PFSK-1 (cell line): ENCODE results near the gene COL2A1.

ENCODE experiments used
- FOXP2 ChIP-seq: optimal IDR thresholded peaks from 2 replicates; pipeline ENCODE3; 2011; ENCODE audit warnings: borderline replicate concordance, control low read depth, inconsistent platforms; ENCODE audit not compliant: insufficient read depth; ENCODE audit errors: extremely low read length, extremely low read depth
- POLR2AphosphoS5 ChIP-seq: IDR thresholded peaks from 2 replicates; pipeline ENCODE4 v1.6.1; 2012; ENCODE audit warnings: low read depth, mild to moderate bottlenecking, control low read depth, low read length, moderate library complexity
- SIN3A ChIP-seq: IDR thresholded peaks from 2 replicates; pipeline ENCODE4 v1.6.1; 2012; ENCODE audit warnings: mild to moderate bottlenecking, low read length, moderate library complexity, borderline replicate concordance; ENCODE audit not compliant: insufficient read depth
- TAF1 ChIP-seq: IDR thresholded peaks from 2 replicates; pipeline ENCODE4 v1.6.1; 2012; ENCODE audit warnings: low read length, control low read depth, borderline replicate concordance; ENCODE audit not compliant: insufficient read depth
- TF ChIP-seq, protein P1 (sequence below), 2 experiments: IDR thresholded peaks; 2 replicates each; pipeline versions ENCODE4 v1.6.1 to v1.8.0; 2011 to 2012; ENCODE audit warnings: low read depth in 2 of 2, low read length in 2 of 2, control low read depth in 1 of 2, inconsistent platforms in 1 of 2, mild to moderate bottlenecking in 1 of 2, moderate library complexity in 1 of 2; ENCODE audit not compliant: insufficient read depth in 1 of 2

Gene COL2A1

DNA sequence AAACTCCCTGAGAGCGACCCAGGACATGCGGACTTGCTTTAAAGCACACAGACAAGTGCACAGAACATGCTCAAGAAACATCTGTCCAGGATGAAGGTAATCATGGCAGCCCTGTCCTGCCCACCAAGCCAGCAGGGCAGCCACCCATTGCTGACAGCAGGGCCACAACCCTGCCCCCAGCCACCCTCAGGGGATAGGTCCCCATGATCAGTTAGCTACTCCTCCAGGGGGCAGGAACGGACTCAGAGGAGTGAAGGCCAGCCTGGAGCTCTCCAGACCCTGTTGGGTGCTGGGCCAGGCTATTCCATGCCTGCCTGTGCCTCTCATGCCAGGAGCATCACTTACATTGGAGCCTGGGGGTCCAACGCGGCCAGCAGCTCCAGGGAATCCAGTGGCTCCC, 25.1 kb downstream of the COL2A1 start:
- TF ChIP-seq, protein P1, sequence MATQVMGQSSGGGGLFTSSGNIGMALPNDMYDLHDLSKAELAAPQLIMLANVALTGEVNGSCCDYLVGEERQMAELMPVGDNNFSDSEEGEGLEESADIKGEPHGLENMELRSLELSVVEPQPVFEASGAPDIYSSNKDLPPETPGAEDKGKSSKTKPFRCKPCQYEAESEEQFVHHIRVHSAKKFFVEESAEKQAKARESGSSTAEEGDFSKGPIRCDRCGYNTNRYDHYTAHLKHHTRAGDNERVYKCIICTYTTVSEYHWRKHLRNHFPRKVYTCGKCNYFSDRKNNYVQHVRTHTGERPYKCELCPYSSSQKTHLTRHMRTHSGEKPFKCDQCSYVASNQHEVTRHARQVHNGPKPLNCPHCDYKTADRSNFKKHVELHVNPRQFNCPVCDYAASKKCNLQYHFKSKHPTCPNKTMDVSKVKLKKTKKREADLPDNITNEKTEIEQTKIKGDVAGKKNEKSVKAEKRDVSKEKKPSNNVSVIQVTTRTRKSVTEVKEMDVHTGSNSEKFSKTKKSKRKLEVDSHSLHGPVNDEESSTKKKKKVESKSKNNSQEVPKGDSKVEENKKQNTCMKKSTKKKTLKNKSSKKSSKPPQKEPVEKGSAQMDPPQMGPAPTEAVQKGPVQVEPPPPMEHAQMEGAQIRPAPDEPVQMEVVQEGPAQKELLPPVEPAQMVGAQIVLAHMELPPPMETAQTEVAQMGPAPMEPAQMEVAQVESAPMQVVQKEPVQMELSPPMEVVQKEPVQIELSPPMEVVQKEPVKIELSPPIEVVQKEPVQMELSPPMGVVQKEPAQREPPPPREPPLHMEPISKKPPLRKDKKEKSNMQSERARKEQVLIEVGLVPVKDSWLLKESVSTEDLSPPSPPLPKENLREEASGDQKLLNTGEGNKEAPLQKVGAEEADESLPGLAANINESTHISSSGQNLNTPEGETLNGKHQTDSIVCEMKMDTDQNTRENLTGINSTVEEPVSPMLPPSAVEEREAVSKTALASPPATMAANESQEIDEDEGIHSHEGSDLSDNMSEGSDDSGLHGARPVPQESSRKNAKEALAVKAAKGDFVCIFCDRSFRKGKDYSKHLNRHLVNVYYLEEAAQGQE (IDR thresholded peaks at IDR 0.05; ENCODE audit: insufficient read depth in 1 of 2, low read depth in 2 of 2, low read length in 2 of 2), result no peak
- TF ChIP-seq FOXP2 (no peak), POLR2AphosphoS5 (no peak), TAF1 (no peak), SIN3A (no peak)

GRCh38 chr12:47978598-47978873, 25.7 kb downstream of the COL2A1 start:
- TF ChIP-seq, protein P1 (IDR thresholded peaks at IDR 0.05; ENCODE audit: insufficient read depth in 1 of 2, low read depth in 2 of 2, low read length in 2 of 2), result no peak
- TF ChIP-seq FOXP2, result no peak
- TF ChIP-seq TAF1, result no peak
- no peak for TF ChIP-seq POLR2AphosphoS5
- TF ChIP-seq SIN3A, result no peak

DNA sequence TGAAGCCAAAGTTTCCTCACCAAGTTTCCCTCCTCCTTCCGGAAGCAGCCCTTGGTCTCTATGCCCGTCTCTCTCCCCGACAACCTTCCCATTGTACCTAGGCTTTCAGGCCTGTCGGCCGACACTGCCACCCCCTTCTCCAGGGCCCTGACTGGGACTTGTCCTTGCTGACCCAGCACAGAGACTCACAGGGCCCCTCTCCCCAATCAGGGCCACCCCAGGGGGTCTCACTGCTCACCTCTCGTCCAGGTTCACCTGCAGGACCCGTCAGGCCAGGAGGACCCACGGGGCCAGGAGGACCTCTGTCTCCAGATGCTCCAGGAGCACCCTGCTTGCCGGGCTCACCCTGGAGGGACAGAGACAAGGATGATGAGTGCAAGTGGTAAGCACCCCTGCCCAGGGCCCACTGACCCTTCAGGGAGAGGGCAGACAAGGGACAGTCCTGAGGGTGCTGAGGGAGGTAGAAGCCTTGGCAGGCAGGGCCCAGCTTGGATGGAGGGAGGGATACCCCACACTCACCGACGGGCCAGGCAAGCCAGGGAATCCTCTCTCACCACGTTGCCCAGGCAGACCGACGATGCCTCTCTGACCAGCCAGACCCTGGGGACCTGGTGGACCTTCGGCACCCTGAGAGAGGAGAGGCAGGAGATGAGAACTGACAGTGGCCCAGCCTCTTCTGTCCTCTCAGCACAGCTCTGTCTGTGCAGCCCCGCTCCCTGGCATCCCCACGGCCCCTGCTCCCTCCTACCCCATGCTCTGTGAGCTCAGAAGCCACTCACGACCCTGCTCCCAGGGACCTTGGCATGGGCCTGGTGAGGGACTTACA, 26.3 kb downstream of the COL2A1 start:
- TF ChIP-seq FOXP2 (no peak), POLR2AphosphoS5 (no peak), TAF1 (no peak), SIN3A (no peak)
- TF ChIP-seq, protein P1 (IDR thresholded peaks at IDR 0.05; ENCODE audit: insufficient read depth in 1 of 2, low read depth in 2 of 2, low read length in 2 of 2), result no peak

DNA sequence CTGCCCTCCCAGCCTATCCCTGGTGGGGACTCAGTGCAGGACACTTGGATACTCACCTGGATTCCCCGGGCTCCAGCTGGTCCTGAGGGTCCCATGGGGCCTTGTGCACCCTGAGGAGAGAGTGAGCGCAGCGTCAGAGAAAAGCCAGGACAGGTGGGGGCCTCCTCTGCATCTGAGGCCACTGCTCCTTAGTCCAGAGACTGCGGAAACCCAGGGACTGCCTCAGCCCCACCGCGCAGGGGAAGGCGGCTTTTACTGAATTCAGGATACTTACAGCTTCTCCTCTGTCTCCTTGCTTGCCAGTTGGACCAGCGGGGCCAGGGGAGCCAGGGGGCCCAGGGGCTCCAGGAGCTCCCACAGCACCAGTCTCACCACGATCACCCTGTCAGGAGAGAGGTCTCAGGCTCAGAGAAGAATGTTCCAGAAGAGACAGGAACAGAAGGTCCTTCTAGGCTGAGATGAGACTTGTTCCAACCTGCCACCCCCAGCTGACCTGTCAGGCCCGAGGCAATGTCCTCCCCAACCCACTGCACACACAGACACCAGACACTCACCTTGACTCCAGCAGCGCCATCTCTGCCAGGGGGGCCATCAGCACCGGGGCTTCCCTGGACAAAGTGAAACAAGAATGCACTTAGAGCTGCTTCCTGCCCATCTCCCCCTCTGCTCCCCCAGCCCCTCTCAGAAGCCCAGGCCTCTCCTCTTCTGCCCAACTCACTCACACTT, 27.1 kb downstream of the COL2A1 start:
- TF ChIP-seq POLR2AphosphoS5, result no peak

GRCh38 chr12:47975816-47976215, 28.5 kb downstream of the COL2A1 start:
- no peak for TF ChIP-seq POLR2AphosphoS5
- no peak for TF ChIP-seq TAF1
- TF ChIP-seq SIN3A, result no peak
- no peak for TF ChIP-seq FOXP2
- TF ChIP-seq, protein P1 (IDR thresholded peaks at IDR 0.05; ENCODE audit: insufficient read depth in 1 of 2, low read depth in 2 of 2, low read length in 2 of 2), result no peak
